B cell (primary cell): ENCODE measurements around the gene GORASP2.

Experiments used
- CTCF ChIP-seq: fragments of 200-600 bp; IDR thresholded peaks from one replicate; pipeline ENCODE4 v1.8.0; 2022; ENCODE audit warnings: antibody characterized with exemption, mild to moderate bottlenecking
- EZH2 ChIP-seq: IDR thresholded peaks from 2 replicates; pipeline ENCODE4 v1.6.1; 2012; ENCODE audit warnings: borderline replicate concordance, low read depth, mild to moderate bottlenecking, moderate library complexity, low read length; ENCODE audit not compliant: insufficient read depth, poor library complexity, severe bottlenecking

- TF ChIP-seq CTCF (no peak), EZH2 (no peak)
These were observed 36.6 kb upstream of the GORASP2 start for GRCh38 chr2:170892391-170892951.
